K562 (cell line): Measurements from ENCODE around the gene FLAD1. TPM values are rescaled to one million over a fixed set of nuclear protein-coding genes. Genes with fewer than 3 reads are reported as not detected.

Source experiments
- ATAC-seq: fragments of 200-7000 bp; cut with Tn5 transposase; 3 replicates; pipeline ENCODE4 v1.9.1; 2020; ENCODE audit warnings: moderate library complexity
- BruUV-seq: library from RNA; stranded (reverse); fragments of 400-500 nt; replicated peaks from 2 replicates; lab custom pipeline; 2021; lab: Mats Ljungman, UMichigan
- CTCF ChIA-PET: fragments of 300-600 bp; formaldehyde crosslinking; extraction: SDS; loops from one replicate; lab custom pipeline; 2021; ENCODE audit warnings: low intra/inter-chr PET ratio; lab: Yijun Ruan, JAX
- POLR2A ChIA-PET: fragments of 300-600, 350-650 bp; sonication (Branson Sonifier 250); formaldehyde crosslinking; extraction: SDS; loops from one replicate; lab custom pipeline; 2021; ENCODE audit warnings: antibody characterized with exemption, inconsistent platforms; lab: Yijun Ruan, JAX
- DNase-seq, 4 experiments: peaks; one replicate each; pipeline versions ENCODE4 v3.0.0 to v3.0.0-alpha.2; 2011 to 2018; ENCODE audit warnings: low spot score in 3 of 4, mixed read lengths in 3 of 4; ENCODE audit errors: extremely low read depth in 1 of 4
- FAIRE-seq: peaks from 2 replicates; lab custom pipeline; 2011; peaks lifted over from hg19 to GRCh38; lab: Jason Lieb, UNC
- H2AFZ ChIP-seq: 2 replicates; pipeline ENCODE4 v1.6.0; 2011; ENCODE audit warnings: low read depth, low read length, control low read depth, inconsistent platforms
- H3K27ac ChIP-seq: fragments of 200-600 bp; 3 replicates; pipeline ENCODE4 v1.8.0; 2011; ENCODE audit warnings: low read depth, mild to moderate bottlenecking, control low read depth, inconsistent platforms, low read length, moderate library complexity, mixed read lengths; ENCODE audit errors: extremely low read depth
- H3K27me3 ChIP-seq, 2 experiments: fragments of 300-600 bp in 1 of 2; 2 replicates in 1 of 2; 3 replicates in 1 of 2; pipeline versions ENCODE4 v1.6.0 to v1.8.0; 2011; ENCODE audit warnings: inconsistent platforms in 2 of 2, low read length in 2 of 2, mild to moderate bottlenecking in 1 of 2, mixed read lengths in 1 of 2, moderate library complexity in 1 of 2; ENCODE audit not compliant: control insufficient read depth in 2 of 2, insufficient read depth in 2 of 2
- H3K36me3 ChIP-seq: fragments of 300-600 bp; 3 replicates; pipeline ENCODE4 v1.8.0; 2011; ENCODE audit warnings: mild to moderate bottlenecking, low read length, inconsistent platforms; ENCODE audit not compliant: control insufficient read depth, insufficient read depth
- H3K4me1 ChIP-seq, 2 experiments: fragments of 200-600 bp in 1 of 2; replicated peaks in 1 of 2; 2 replicates in 1 of 2; 3 replicates in 1 of 2; pipeline versions ENCODE4 v1.5.1 to v1.8.0; 2011; ENCODE audit warnings: inconsistent platforms in 2 of 2, low read length in 2 of 2, mild to moderate bottlenecking in 1 of 2, mixed read lengths in 1 of 2, moderate library complexity in 1 of 2; ENCODE audit not compliant: control insufficient read depth in 2 of 2, insufficient read depth in 2 of 2
- H3K4me2 ChIP-seq: 2 replicates; pipeline ENCODE4 v1.6.1; 2011; ENCODE audit warnings: low read length, control low read depth, inconsistent platforms, mixed read lengths; ENCODE audit not compliant: insufficient read depth
- H3K4me3 ChIP-seq: fragments of 200-600 bp; sonication (generic), shearing (Covaris generic); 2 replicates; pipeline ENCODE4 v1.5.1; 2016; ENCODE audit warnings: control low read depth, inconsistent platforms
- H3K79me2 ChIP-seq: fragments of 200-600 bp; 3 replicates; pipeline ENCODE4 v1.8.0; 2011; ENCODE audit warnings: low read length, inconsistent platforms; ENCODE audit not compliant: control insufficient read depth, insufficient read depth
- H3K9ac ChIP-seq, 2 experiments: 2 replicates each; pipeline versions ENCODE4 v1.6.0 to v1.6.1; 2011; ENCODE audit warnings: low read depth in 2 of 2, low read length in 2 of 2, control low read depth in 1 of 2, inconsistent platforms in 1 of 2, mild to moderate bottlenecking in 1 of 2, mixed read lengths in 1 of 2; ENCODE audit not compliant: insufficient read depth in 1 of 2
- H3K9me1 ChIP-seq: one replicate; pipeline ENCODE4 v1.6.0; 2011; ENCODE audit warnings: inconsistent platforms, mild to moderate bottlenecking, low read length, moderate library complexity; ENCODE audit not compliant: control insufficient read depth, insufficient read depth
- H3K9me3 ChIP-seq: replicated peaks from 2 replicates; pipeline ENCODE4 v1.5.1; 2011; ENCODE audit warnings: low read depth, low read length, inconsistent platforms; ENCODE audit not compliant: control insufficient read depth, insufficient read depth
- H4K20me1 ChIP-seq: replicated peaks from 2 replicates; pipeline ENCODE4 v1.6.1; 2011; ENCODE audit warnings: low read length, inconsistent platforms, mixed read lengths; ENCODE audit not compliant: control insufficient read depth, insufficient read depth
- CBFA2T3 ChIP-seq: fragments of 450-650 bp; IDR thresholded peaks from 2 replicates; pipeline ENCODE4 v1.6.1; 2017
- CGGBP1 ChIP-seq: fragments of 250-450 bp; sonication (Bioruptor Pico); IDR thresholded peaks from 2 replicates; pipeline ENCODE4 v1.9.0; 2021; ENCODE audit warnings: mild to moderate bottlenecking
- CHD1 ChIP-seq: fragments of 200-600 bp; sonication (generic); IDR thresholded peaks from one replicate; pipeline ENCODE4 v1.6.1; 2012; ENCODE audit warnings: mild to moderate bottlenecking, moderate library complexity, low read length, inconsistent platforms
- JUND ChIP-seq, 2 experiments: IDR thresholded peaks; 2 replicates in 1 of 2; 3 replicates in 1 of 2; pipeline ENCODE4 v1.6.1; 2011; ENCODE audit warnings: borderline replicate concordance in 2 of 2, low read depth in 2 of 2, low read length in 2 of 2, improper control_type of control experiment in 1 of 2, missing biosample characterization in 1 of 2, missing genetic modification characterization in 1 of 2, missing genetic modification reagents in 1 of 2
- MNT ChIP-seq, 2 experiments: fragments of 450-650 bp; conservative IDR thresholded peaks; 2 replicates each; pipeline ENCODE4 v1.6.1; 2017; ENCODE audit warnings: mild to moderate bottlenecking in 2 of 2, moderate library complexity in 2 of 2
- NELFE ChIP-seq: IDR thresholded peaks from 2 replicates; pipeline ENCODE4 v1.6.1; 2011; ENCODE audit warnings: mild to moderate bottlenecking; ENCODE audit not compliant: insufficient read depth, insufficient read length
- NFIX ChIP-seq: fragments of 250-450 bp; sonication (Bioruptor Pico); IDR thresholded peaks from 2 replicates; pipeline ENCODE4 v1.4.0; 2020; ENCODE audit warnings: low read depth, mild to moderate bottlenecking, moderate library complexity
- ZNF24 ChIP-seq: fragments of 450-650 bp; IDR thresholded peaks from 2 replicates; pipeline ENCODE4 v1.6.1; 2016
- ZNF592 ChIP-seq: fragments of 450-650 bp; IDR thresholded peaks from 2 replicates; pipeline ENCODE4 v1.6.1; 2017; ENCODE audit warnings: antibody characterized with exemption, mild to moderate bottlenecking
- WGBS: fragments of 100-300 bp; shearing (Covaris generic); methylation state at CpG from one replicate; pipeline ENCODE4 v1.1.6; 2016; ENCODE audit warnings: low coverage, mixed read lengths; ENCODE audit not compliant: insufficient coverage; ENCODE audit errors: missing lambda C conversion rate; 5-methylcytosine and 5-hydroxymethylcytosine counted together
- in situ Hi-C: fragments of 300-500 bp; cut with MboI; formaldehyde crosslinking; loops from 4 replicates; pipeline ENCODE4 v1.15.0; 2018; ENCODE audit warnings: inconsistent platforms, mixed read lengths
- intact Hi-C: fragments of 100-400 bp; cut with micrococcal nuclease; formaldehyde crosslinking; loops from 2 replicates; pipeline ENCODE4 v1.14.2; 2022
- polyA plus RNA-seq, 8 experiments: library from polyadenylated mRNA; depleted of rRNA in 4 of 8; stranded (reverse) in 5 of 8; unstranded in 3 of 8; fragments of >200 nt; fragmentation: Nextera tagmentation in 2 of 8; fragmentation: Illumina TruSeq in 1 of 8; extraction: Ambion mirVana in 2 of 8; extraction: Trizol in 1 of 8; gene quantifications; 2 replicates each; pipeline versions ENCODE4 v1.2.1 to v1.2.3, GENCODE V29; 2011 to 2014; ENCODE audit warnings: inconsistent platforms in 1 of 8, missing spikeins in 1 of 8
- total RNA-seq, 7 experiments: library from RNA; depleted of rRNA in 6 of 7; stranded (reverse); fragments of >200 nt in 6 of 7; fragmentation: Illumina TruSeq in 2 of 7; extraction: Trizol in 2 of 7; gene quantifications; 2 replicates each; pipeline versions ENCODE4 v1.2.1 to v1.2.3, GENCODE V29; 2011 to 2021; ENCODE audit warnings: low replicate concordance in 1 of 7

FLAD1 gene
- total and polyA plus RNA-seq, 9 of the 15 experiments (the other 6 are each of a cell fraction or from before 2014, with no cell fraction given): 24.9 to 85.8 (median 67.0) TPM

- peak; percentile 74 for TF ChIP-seq ZNF592
These were observed 10.4 kb upstream of the FLAD1 start (continued) for GRCh38 chr1:154972517-154973343.

- POLR2A ChIA-PET: interaction anchor here (0.6 to 8.3 kb wide), 17 partner anchors 9 to 380 kb away, joined by 3 to 80 read pairs (median 4); partner anchors contain the start of genes FLAD1, LENEP, PBXIP1 and PMVK
- Histone ChIP-seq H3K79me2 (peaks cover 80% of the 10 kb centered on the region), H2AFZ (peak overlapping the region; percentile 79), H3K4me3 (peak overlapping the region; percentile 66), H3K4me2 (peak overlapping the region; percentile 96), H3K9ac (peak overlapping the region; percentile 96 to 97), H3K4me1 (peaks cover 48 to 52% of the 10 kb centered on the region in 2 experiments), H3K27me3 (no peaks in the 10 kb centered on the region; a peak in 1 of 5 replicates), H3K9me3 (no peaks in the 10 kb centered on the region), H3K27ac (peak overlapping the region; percentile 99), H3K9me1 (no peaks in the 10 kb centered on the region), H4K20me1 (no peaks in the 10 kb centered on the region), H3K36me3 (peaks cover 37% of the 10 kb centered on the region)
- in situ Hi-C loops (no loop called here), intact Hi-C loops (loop anchor here (1.0 to 5.0 kb wide), 2 partner anchors 28 to 89 kb away; partner anchors contain the start of gene EFNA4)
- CTCF ChIA-PET: interaction anchor here (0.6 to 1.1 kb wide), 3 partner anchors 26 to 1530 kb away, joined by 3 read pairs; no protein-coding TSS in a partner anchor
- 1% methylated on average over 31 of the region's 37 CpGs for WGBS
- ATAC-seq (peak; percentile 47), FAIRE-seq (peak; percentile 97), DNase-seq (peak; percentile 75 to 99 (median 85))
- BruUV-seq: no TSS peak
- TF ChIP-seq JUND (IDR thresholded peaks at IDR 0.05; ENCODE audit: borderline replicate concordance, low read depth, low read length) (peak; percentile 54), JUND (tag; IDR thresholded peaks at IDR 0.05; ENCODE audit: borderline replicate concordance, low read depth, low read length) (peak; percentile 2; the same call in 1 of the 3 replicates), MNT (conservative IDR thresholded peaks at IDR 0.05) (peak in 1 of 2 experiments; percentile 65; a peak in 3 of 4 replicates), ZNF24 (no peak), CGGBP1 (CRISPR knock-in tag) (no peak), NELFE (no peak), NFIX (CRISPR knock-in tag) (0 out of 2 replicates have a peak, but pooled peaks have one; percentile 3), CHD1 (peak; percentile 79), CBFA2T3 (peak; percentile 66)
These were observed 9.6 kb upstream of the FLAD1 start for GRCh38 chr1:154973344-154974101.
